ENCODE measurements around the gene NACC1. TPM values are rescaled to one million over a fixed set of nuclear protein-coding genes. Genes with fewer than 3 reads are reported as not detected.
A peak's percentile ranks its signal among the peaks of the same experiment; 100 is the strongest.

NACC1 gene
- total and polyA plus RNA-seq, 11 donors = 28.7 to 88.2 (median 42.0) TPM

DNA sequence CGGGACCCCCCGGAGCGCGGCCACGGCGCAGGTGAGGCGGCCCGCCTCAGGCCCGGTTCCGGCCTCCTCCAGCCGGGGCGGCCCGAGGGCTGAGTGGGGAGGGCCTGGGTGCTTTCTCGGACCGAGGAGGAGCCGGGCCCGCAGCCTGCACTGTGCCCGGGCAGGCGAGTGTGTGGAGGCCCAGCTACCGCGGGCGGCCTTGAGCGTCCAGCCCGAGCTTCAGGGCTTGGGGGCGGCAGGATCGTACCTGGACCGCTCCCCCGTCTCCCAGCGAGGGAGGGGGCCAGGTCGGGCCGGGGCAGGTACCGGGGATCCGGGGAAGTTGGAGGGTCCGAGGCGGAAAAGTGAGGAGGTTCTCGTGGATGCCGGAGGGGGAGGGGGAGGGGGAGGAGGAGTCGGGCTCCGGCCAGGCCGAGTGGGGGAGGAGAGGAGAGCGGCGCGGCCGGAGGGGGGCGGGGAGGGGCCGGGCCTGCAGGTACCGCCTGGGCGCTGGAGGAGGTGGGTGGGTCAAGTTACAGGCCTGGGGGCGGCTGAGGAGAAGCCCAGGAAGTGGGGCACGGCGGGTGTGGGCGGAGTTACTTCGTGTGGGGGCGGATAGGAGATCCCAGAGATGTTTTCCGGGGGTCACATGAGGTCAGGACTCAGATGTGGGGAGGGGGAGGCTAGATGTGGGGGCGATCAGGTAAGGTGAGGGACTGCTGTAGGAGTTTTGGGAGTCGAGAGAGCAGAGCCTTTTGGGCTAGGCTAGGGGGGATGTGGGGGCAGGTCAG is 545 bp downstream of the NACC1 start:
- Histone ChIP-seq H3K4me1 (peaks cover 5 to 53% (median 35%) of the 10 kb centered on the region in 12 donors), H3K27ac (peak overlapping the region in 9 of 12 donors; percentile 49 to 83 (median 73))
- peak in 2 of 4 donors; percentile 4 to 9 for ATAC-seq

DNA sequence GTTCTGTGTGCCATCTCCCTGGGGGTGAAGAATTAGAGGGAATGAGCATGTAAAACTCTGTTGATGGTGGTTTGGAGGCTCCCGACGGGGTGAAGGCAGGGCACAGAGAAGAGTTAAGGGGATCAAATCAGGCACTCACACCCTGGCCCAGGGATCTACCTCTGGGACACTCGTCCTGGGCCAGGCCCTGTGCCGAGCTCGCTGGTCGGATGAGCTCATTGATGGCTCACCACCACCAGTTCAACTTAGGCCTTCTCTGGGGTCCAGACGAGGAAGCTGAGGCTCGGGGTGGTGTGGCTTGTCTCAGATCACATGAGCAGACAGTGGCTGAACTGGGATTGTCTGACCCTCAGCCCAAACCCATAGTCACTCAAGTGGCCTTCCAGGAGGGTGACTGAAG is 1.6 kb downstream of the NACC1 start:
- H3K4me1 ChIP-seq = peaks cover 5 to 53% (median 35%) of the 10 kb centered on the region in 12 donors
- intact Hi-C loops (cut with DNase I) = loop anchor here in 4 of 10 donors (2.0 to 10.0 kb wide), 3 partner anchors 31 to 145 kb away; partner anchors contain the start of genes IER2 (in 3 of the 4) and STX10 (in 3 of the 4)
- no peak for TF ChIP-seq POLR2A (IDR thresholded peaks at IDR 0.05)
- TF ChIP-seq, protein P1, sequence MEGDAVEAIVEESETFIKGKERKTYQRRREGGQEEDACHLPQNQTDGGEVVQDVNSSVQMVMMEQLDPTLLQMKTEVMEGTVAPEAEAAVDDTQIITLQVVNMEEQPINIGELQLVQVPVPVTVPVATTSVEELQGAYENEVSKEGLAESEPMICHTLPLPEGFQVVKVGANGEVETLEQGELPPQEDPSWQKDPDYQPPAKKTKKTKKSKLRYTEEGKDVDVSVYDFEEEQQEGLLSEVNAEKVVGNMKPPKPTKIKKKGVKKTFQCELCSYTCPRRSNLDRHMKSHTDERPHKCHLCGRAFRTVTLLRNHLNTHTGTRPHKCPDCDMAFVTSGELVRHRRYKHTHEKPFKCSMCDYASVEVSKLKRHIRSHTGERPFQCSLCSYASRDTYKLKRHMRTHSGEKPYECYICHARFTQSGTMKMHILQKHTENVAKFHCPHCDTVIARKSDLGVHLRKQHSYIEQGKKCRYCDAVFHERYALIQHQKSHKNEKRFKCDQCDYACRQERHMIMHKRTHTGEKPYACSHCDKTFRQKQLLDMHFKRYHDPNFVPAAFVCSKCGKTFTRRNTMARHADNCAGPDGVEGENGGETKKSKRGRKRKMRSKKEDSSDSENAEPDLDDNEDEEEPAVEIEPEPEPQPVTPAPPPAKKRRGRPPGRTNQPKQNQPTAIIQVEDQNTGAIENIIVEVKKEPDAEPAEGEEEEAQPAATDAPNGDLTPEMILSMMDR (IDR thresholded peaks at IDR 0.05) = no peak
- peak overlapping the region in 3 of 12 donors; percentile 55 to 76 (median 67) for H3K27ac ChIP-seq
- whole genome bisulfite sequencing, 4 donors = 64 to 78% (median 75%) methylated on average over 4 to 8 of the region's 8 CpGs
- no peaks in the 10 kb centered on the region for H3K9me3 ChIP-seq
- H3K4me3 ChIP-seq = peak overlapping the region in 6 of 12 donors; percentile 87 to 100 (median 96)
- H3K27me3 ChIP-seq = no peaks in the 10 kb centered on the region
- DNase-seq = no peak
- peaks cover 0 to 14% (median 0%) of the 10 kb centered on the region in 9 donors for H3K36me3 ChIP-seq
- ATAC-seq = no peak

More for the DNA sequence above, 545 bp downstream of the NACC1 start:
- intact Hi-C loops (cut with DNase I) = loop anchor here in 4 of 10 donors (2.0 to 10.0 kb wide), 3 partner anchors 32 to 146 kb away; partner anchors contain the start of genes IER2 (in 3 of the 4) and STX10 (in 3 of the 4)
- TF ChIP-seq, protein P1 (IDR thresholded peaks at IDR 0.05) = no peak
- no peak for TF ChIP-seq POLR2A (IDR thresholded peaks at IDR 0.05)
- Histone ChIP-seq H3K9me3 (no peaks in the 10 kb centered on the region), H3K27me3 (no peaks in the 10 kb centered on the region), H3K36me3 (peaks cover 0 to 24% (median 7%) of the 10 kb centered on the region in 9 donors), H3K4me3 (peak overlapping the region; percentile 70 to 100 (median 94))
- 1% methylated on average over 20 to 57 of the region's 57 CpGs for WGBS, 4 donors
- peak; percentile 38 to 68 (median 55) for DNase-seq

DNA sequence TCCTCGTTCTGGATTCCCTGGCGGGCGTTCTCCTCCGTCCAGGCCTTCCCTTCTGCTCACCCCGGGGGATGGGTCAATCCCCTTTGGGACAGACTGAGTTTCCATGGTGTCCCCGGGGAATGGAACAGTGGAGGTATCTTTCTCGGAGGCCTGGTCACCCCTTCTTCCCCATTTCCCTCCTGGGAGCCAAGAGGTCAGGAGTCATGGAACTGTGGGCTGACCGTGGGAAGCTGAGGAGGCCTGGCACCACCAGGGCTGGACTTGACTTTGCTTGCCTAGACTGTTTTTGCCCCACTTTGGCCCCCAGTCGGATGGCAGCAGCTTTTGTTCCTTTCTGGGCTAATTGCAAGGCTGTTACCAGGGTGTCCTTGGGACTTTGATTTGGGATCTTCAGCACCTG is 2.0 kb downstream of the NACC1 start:
- no peak overlapping the region for H3K27ac ChIP-seq
- 65 to 82% (median 79%) methylated on average over 5 to 9 of the region's 9 CpGs for WGBS, 4 donors
- H3K4me1 ChIP-seq = peaks cover 5 to 53% (median 35%) of the 10 kb centered on the region in 12 donors
- TF ChIP-seq POLR2A (IDR thresholded peaks at IDR 0.05) = no peak
- TF ChIP-seq, protein P1 (IDR thresholded peaks at IDR 0.05) = no peak
- H3K27me3 ChIP-seq = no peaks in the 10 kb centered on the region
- no peak for DNase-seq
- H3K36me3 ChIP-seq = peaks cover 0 to 10% (median 0%) of the 10 kb centered on the region in 9 donors
- intact Hi-C loops (cut with DNase I) = no loop called here
- H3K9me3 ChIP-seq = no peaks in the 10 kb centered on the region
- ATAC-seq = no peak
- peak overlapping the region in 2 of 12 donors; percentile 8 to 100 for H3K4me3 ChIP-seq

DNA sequence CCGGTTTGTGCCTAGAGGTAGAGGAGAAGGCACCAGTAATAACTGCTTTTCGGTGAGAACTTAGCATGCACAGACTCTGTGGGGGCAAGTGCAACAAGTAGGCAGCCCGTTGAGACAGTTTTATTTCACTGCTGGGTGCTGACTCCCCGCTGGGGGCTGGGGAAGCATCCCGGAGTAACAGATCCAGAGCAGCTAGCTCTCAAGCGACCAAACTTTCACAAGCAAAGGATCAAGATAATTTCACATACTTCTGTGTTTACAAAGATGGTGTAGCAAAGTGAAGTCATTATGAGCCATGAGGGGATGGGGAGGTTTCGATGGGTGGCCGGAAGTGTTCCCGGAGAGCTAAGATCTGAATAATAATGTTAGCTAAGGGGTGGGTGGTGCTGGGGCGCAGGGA is 2.8 kb downstream of the NACC1 start:
- no peak for TF ChIP-seq POLR2A (IDR thresholded peaks at IDR 0.05)
- TF ChIP-seq, protein P1 (IDR thresholded peaks at IDR 0.05) = no peak
- intact Hi-C loops (cut with DNase I) = no loop called here
- WGBS, 4 donors = 67 to 71% (median 69%) methylated on average over 10 of the region's 10 CpGs
- Histone ChIP-seq H3K27ac (no peak overlapping the region), H3K9me3 (no peaks in the 10 kb centered on the region), H3K4me3 (no peak overlapping the region), H3K36me3 (peaks cover 0 to 7% (median 0%) of the 10 kb centered on the region in 9 donors), H3K27me3 (no peaks in the 10 kb centered on the region), H3K4me1 (peaks cover under 1 to 46% (median 30%) of the 10 kb centered on the region in 12 donors)
- ATAC-seq (no peak), DNase-seq (no peak)

All from heart left ventricle (tissue), 16 donors.